Measurements from ENCODE around the gene MCF2L. TPM values are rescaled to one million over a fixed set of nuclear protein-coding genes. Genes with fewer than 3 reads are reported as not detected.

Gene MCF2L
- total RNA-seq, 3 donors from 2014 or later: 33.4 to 77.3 (median 38.6) TPM

- no peaks in the 10 kb centered on the region for H3K4me1 ChIP-seq
- H3K27me3 ChIP-seq: no peaks in the 10 kb centered on the region
These were observed 89.3 kb downstream of the MCF2L start for GRCh38 chr13:113058129-113058987.

GRCh38 chr13:113058988-113059850 is 90.2 kb downstream of the MCF2L start:
- no peak for TF ChIP-seq POLR2A (IDR thresholded peaks at IDR 0.05)
- TF ChIP-seq POLR2AphosphoS5 (IDR thresholded peaks at IDR 0.05): no peak
- TF ChIP-seq CTCF (IDR thresholded peaks at IDR 0.05): no peak
- no peaks in the 10 kb centered on the region for H3K4me1 ChIP-seq
- H3K4me3 ChIP-seq: no peak overlapping the region
- no peak overlapping the region for H3K27ac ChIP-seq
- no peaks in the 10 kb centered on the region for H3K9me3 ChIP-seq
- DNase-seq (ENCODE audit: low spot score in 2 of 2): no peak
- H3K27me3 ChIP-seq: no peaks in the 10 kb centered on the region
- intact Hi-C loops (cut with DNase I; ENCODE audit: low total_unique reads): loop anchor here (1.0 kb wide), 1 partner anchor 76 kb away; no protein-coding TSS in a partner anchor
- H3K36me3 ChIP-seq: no peaks in the 10 kb centered on the region

More at GRCh38 chr13:113058129-113058987, 89.3 kb downstream of the MCF2L start:
- Histone ChIP-seq H3K4me3 (no peak overlapping the region), H3K36me3 (no peaks in the 10 kb centered on the region), H3K9me3 (no peaks in the 10 kb centered on the region), H3K27ac (no peak overlapping the region)
- TF ChIP-seq POLR2A (IDR thresholded peaks at IDR 0.05) (no peak), POLR2AphosphoS5 (IDR thresholded peaks at IDR 0.05) (no peak), CTCF (IDR thresholded peaks at IDR 0.05) (no peak)
- intact Hi-C loops (cut with DNase I; ENCODE audit: low total_unique reads): no loop called here
- no peak for DNase-seq (ENCODE audit: low spot score in 2 of 2)

- H3K4me3 ChIP-seq: no peak overlapping the region
These were observed 90.9 kb downstream of the MCF2L start for GRCh38 chr13:113059891-113060290.

GRCh38 chr13:113060557-113061270 is 91.7 kb downstream of the MCF2L start:
- H3K4me1 ChIP-seq: no peaks in the 10 kb centered on the region
- no peak for DNase-seq (ENCODE audit: low spot score in 2 of 2)
- TF ChIP-seq POLR2A (IDR thresholded peaks at IDR 0.05): no peak
- TF ChIP-seq CTCF (IDR thresholded peaks at IDR 0.05): no peak
- no peak for TF ChIP-seq POLR2AphosphoS5 (IDR thresholded peaks at IDR 0.05)

More at GRCh38 chr13:113059891-113060290, 90.9 kb downstream of the MCF2L start:
- intact Hi-C loops (cut with DNase I; ENCODE audit: low total_unique reads): loop anchor here (1.0 kb wide), 1 partner anchor 77 kb away; no protein-coding TSS in a partner anchor
- DNase-seq (ENCODE audit: low spot score in 2 of 2): no peak
- no peak for TF ChIP-seq POLR2AphosphoS5 (IDR thresholded peaks at IDR 0.05)
- Histone ChIP-seq H3K9me3 (no peaks in the 10 kb centered on the region), H3K27me3 (no peaks in the 10 kb centered on the region), H3K36me3 (no peaks in the 10 kb centered on the region), H3K4me1 (no peaks in the 10 kb centered on the region), H3K27ac (no peak overlapping the region)

GRCh38 chr13:113061271-113061625 is 92.2 kb downstream of the MCF2L start:
- DNase-seq (ENCODE audit: low spot score in 2 of 2): no peak
- intact Hi-C loops (cut with DNase I; ENCODE audit: low total_unique reads): no loop called here
- no peaks in the 10 kb centered on the region for H3K27me3 ChIP-seq
- no peak overlapping the region for H3K27ac ChIP-seq
- H3K9me3 ChIP-seq: no peaks in the 10 kb centered on the region
- H3K4me1 ChIP-seq: no peaks in the 10 kb centered on the region
- no peak for TF ChIP-seq POLR2AphosphoS5 (IDR thresholded peaks at IDR 0.05)
- no peak overlapping the region for H3K4me3 ChIP-seq
- no peaks in the 10 kb centered on the region for H3K36me3 ChIP-seq

More at GRCh38 chr13:113060557-113061270, 91.7 kb downstream of the MCF2L start:
- Histone ChIP-seq H3K9me3 (no peaks in the 10 kb centered on the region), H3K27ac (no peak overlapping the region), H3K27me3 (no peaks in the 10 kb centered on the region), H3K4me3 (no peak overlapping the region), H3K36me3 (no peaks in the 10 kb centered on the region)
- intact Hi-C loops (cut with DNase I; ENCODE audit: low total_unique reads): no loop called here

Data from breast epithelium (tissue), 4 donors.